Stomach (tissue), 4 donors: ENCODE data around the gene SHF.

Experiments
- EP300 ChIP-seq: sonication (generic); formaldehyde crosslinking; IDR thresholded peaks from one replicate; pipeline ENCODE4 v1.6.1; 2017; ENCODE audit warnings: antibody characterized with exemption
- POLR2A ChIP-seq, 4 donors: fragments of 450-650 bp; IDR thresholded peaks; one replicate each; pipeline ENCODE4 v1.6.1; 2016; ENCODE audit warnings: antibody characterized with exemption in 4 of 4, control low read depth in 2 of 4, mild to moderate bottlenecking in 1 of 4, moderate library complexity in 1 of 4
- POLR2AphosphoS5 ChIP-seq, 3 donors: sonication (generic); formaldehyde crosslinking; IDR thresholded peaks; one replicate each; pipeline ENCODE4 v1.6.1; 2016; ENCODE audit warnings: antibody characterized with exemption in 3 of 3
- TF ChIP-seq, protein P1 (sequence below), 7 experiments: fragments of 450-650 bp in 4 of 7; fragments of 200-600 bp in 3 of 7; sonication (generic) in 3 of 7; IDR thresholded peaks; one replicate each; pipeline ENCODE4 v1.5.1; 2016 to 2019; ENCODE audit warnings: antibody characterized with exemption in 7 of 7, control low read depth in 2 of 7, mild to moderate bottlenecking in 1 of 7

DNA sequence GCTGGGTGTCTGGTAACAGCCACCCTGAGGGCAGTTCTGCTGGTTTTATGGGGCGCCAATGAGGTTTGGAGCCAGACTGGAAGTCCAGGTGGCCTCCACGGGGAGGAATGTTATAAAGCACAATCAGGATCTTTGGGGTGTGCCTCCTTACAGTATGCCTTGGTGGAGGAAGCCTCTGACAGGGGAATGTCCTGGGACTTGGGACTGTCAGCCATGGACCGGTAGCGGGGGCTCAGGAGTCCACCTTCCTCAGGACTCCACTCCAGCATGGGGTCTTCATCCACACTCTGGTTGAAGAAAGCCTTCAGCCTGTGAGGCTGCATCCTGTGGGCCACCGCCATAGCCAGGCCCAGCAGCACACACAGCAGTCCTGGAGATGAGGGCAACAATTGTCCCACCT is 68.8 kb downstream of the SHF start:
- TF ChIP-seq POLR2AphosphoS5 (IDR thresholded peaks at IDR 0.05) = no peak
- TF ChIP-seq, protein P1, sequence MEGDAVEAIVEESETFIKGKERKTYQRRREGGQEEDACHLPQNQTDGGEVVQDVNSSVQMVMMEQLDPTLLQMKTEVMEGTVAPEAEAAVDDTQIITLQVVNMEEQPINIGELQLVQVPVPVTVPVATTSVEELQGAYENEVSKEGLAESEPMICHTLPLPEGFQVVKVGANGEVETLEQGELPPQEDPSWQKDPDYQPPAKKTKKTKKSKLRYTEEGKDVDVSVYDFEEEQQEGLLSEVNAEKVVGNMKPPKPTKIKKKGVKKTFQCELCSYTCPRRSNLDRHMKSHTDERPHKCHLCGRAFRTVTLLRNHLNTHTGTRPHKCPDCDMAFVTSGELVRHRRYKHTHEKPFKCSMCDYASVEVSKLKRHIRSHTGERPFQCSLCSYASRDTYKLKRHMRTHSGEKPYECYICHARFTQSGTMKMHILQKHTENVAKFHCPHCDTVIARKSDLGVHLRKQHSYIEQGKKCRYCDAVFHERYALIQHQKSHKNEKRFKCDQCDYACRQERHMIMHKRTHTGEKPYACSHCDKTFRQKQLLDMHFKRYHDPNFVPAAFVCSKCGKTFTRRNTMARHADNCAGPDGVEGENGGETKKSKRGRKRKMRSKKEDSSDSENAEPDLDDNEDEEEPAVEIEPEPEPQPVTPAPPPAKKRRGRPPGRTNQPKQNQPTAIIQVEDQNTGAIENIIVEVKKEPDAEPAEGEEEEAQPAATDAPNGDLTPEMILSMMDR (IDR thresholded peaks at IDR 0.05) = no peak
- no peak for TF ChIP-seq EP300
- no peak for TF ChIP-seq POLR2A (IDR thresholded peaks at IDR 0.05)
